ENCODE measurements around the gene CNOT1.

CNOT1 gene

GRCh38 chr16:58476791-58477190 is 152.8 kb downstream of the CNOT1 start:
- no peak for DNase-seq

- no peak for DNase-seq
Measured at GRCh38 chr16:58475091-58475619, 154.5 kb downstream of the CNOT1 start.

- DNase-seq = no peak
Measured at GRCh38 chr16:58474296-58474695, 155.3 kb downstream of the CNOT1 start.

- DNase-seq = no peak
Measured at GRCh38 chr16:58472827-58473226, 156.8 kb downstream of the CNOT1 start.

GRCh38 chr16:58472266-58472665 is 157.4 kb downstream of the CNOT1 start:
- no peak for DNase-seq

- DNase-seq = no peak
Measured at GRCh38 chr16:58471209-58471975, 158.2 kb downstream of the CNOT1 start.

Measured in CD4-positive, alpha-beta T cell treated with Interferon gamma for 1 hour (primary cell).